Astrocyte (in vitro differentiated cells and primary cell): ENCODE data around the gene EFCAB6.

Source experiments
- CTCF ChIP-seq: IDR thresholded peaks from 2 replicates; pipeline ENCODE4 v1.5.1; 2011; ENCODE audit warnings: low read depth, mild to moderate bottlenecking, inconsistent platforms, low read length, moderate library complexity; ENCODE audit not compliant: insufficient read depth
- EZH2 ChIP-seq: IDR thresholded peaks from 2 replicates; pipeline ENCODE4 v1.6.1; 2012; ENCODE audit warnings: mild to moderate bottlenecking, low read length, inconsistent platforms; ENCODE audit not compliant: insufficient read depth

GRCh38 chr22:43821606-43822425, 9.7 kb upstream of the EFCAB6 start:
- TF ChIP-seq EZH2 (no peak), CTCF (no peak)
